ENCODE measurements around the gene PSKH1. TPM values are rescaled to one million over a fixed set of nuclear protein-coding genes. Genes with fewer than 3 reads are reported as not detected.

Gene PSKH1
- total and polyA plus RNA-seq, 9 of the 15 experiments (the other 6 are each of a cell fraction or from before 2014, with no cell fraction given), result 0.96 to 20.9 (median 9.4) TPM

GRCh38 chr16:67872631-67873434, 20.2 kb upstream of the PSKH1 start, which contains the start of gene EDC4 (continued):
- TF ChIP-seq MNT (conservative IDR thresholded peaks at IDR 0.05), result peak in 1 of 2 experiments; percentile 91; a peak in 3 of 4 replicates
- no peak; the same call in 1 of the 2 replicates for TF ChIP-seq GATAD2B (IDR thresholded peaks at IDR 0.05; ENCODE audit: borderline replicate concordance)
- TF ChIP-seq ZC3H8 (IDR thresholded peaks at IDR 0.05), result no peak
- TF ChIP-seq PYGO2 (tag; IDR thresholded peaks at IDR 0.05), result no peak
- TF ChIP-seq KLF13 (tag; IDR thresholded peaks at IDR 0.05; ENCODE audit: borderline replicate concordance, low read depth), result peak; percentile 88
- TF ChIP-seq ZNF282 (CRISPR knock-in tag; IDR thresholded peaks at IDR 0.05), result no peak
- TF ChIP-seq CEBPB (tag; IDR thresholded peaks at IDR 0.05), result no peak
- TF ChIP-seq HMGXB4 (CRISPR knock-in tag; IDR thresholded peaks at IDR 0.05), result peak; percentile 89; the same call in 1 of the 2 replicates
- TF ChIP-seq BRCA1 (IDR thresholded peaks at IDR 0.05), result no peak
- TF ChIP-seq BRCA1 (CRISPR knock-in tag; IDR thresholded peaks at IDR 0.05), result 0 out of 2 replicates have a peak, but pooled peaks have one; percentile 96
- no peak for TF ChIP-seq SP2 (IDR thresholded peaks at IDR 0.05; ENCODE audit: extremely low read depth, low read depth, low read length, poor library complexity, severe bottlenecking)
- TF ChIP-seq CHD2 (IDR thresholded peaks at IDR 0.05; ENCODE audit: low read depth, low read length), result peak; percentile 67
- no peak for TF ChIP-seq DPF2 (IDR thresholded peaks at IDR 0.05)
- no peak for TF ChIP-seq FOS (IDR thresholded peaks at IDR 0.05; ENCODE audit: extremely low read depth, insufficient read length)
- TF ChIP-seq CCNT2 (IDR thresholded peaks at IDR 0.05; ENCODE audit: borderline replicate concordance, extremely low read depth, insufficient read length, low read depth, low read length), result peak; percentile 85
- no peak for TF ChIP-seq ARID1B (IDR thresholded peaks at IDR 0.05)
- 0 out of 2 replicates have a peak, but pooled peaks have one; percentile 41 for TF ChIP-seq SMC3 (conservative IDR thresholded peaks at IDR 0.05; ENCODE audit: insufficient read depth, low read depth, low read length)
- TF ChIP-seq SRF (CRISPR knock-in tag; IDR thresholded peaks at IDR 0.05), result no peak
- peak; percentile 71; the same call in 1 of the 2 replicates for TF ChIP-seq ZNF217 (CRISPR knock-in tag; IDR thresholded peaks at IDR 0.05)
- no peak for TF ChIP-seq ZNF24 (IDR thresholded peaks at IDR 0.05)
- no peak for TF ChIP-seq ZNF280A (IDR thresholded peaks at IDR 0.05; ENCODE audit: low read depth, partially characterized antibody)
- no peak for TF ChIP-seq TCF7L2 (IDR thresholded peaks at IDR 0.05; ENCODE audit: low read depth, low read length)
- TF ChIP-seq TSC22D4 (tag; IDR thresholded peaks at IDR 0.05), result no peak
